ENCODE data around the gene RIPPLY1. TPM values are rescaled to one million over a fixed set of nuclear protein-coding genes. Genes with fewer than 3 reads are reported as not detected.
A peak's percentile ranks its signal among the peaks of the same experiment; 100 is the strongest.

RIPPLY1 gene
- total and polyA plus RNA-seq, 8 donors: not detected

DNA sequence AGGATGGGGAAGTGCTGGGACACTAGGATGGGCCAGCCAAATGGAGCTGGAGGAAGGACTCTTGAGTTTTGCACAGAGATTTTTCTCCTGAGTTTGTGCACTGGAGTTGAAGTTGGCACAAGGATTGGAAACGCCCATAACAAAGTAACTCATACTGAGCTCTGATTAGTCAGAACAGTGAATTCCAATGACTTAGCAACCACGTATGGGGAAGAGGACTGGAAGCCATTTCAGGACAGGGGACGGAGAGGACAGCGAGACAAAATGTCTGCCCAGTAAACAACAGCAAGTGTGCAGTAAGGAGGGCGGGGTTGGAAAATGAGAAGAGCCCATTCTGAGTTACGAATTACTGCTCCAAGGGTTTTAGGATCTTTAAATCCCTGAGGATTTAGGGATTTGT lies 5.9 kb downstream of the RIPPLY1 start:
- H3K27me3 ChIP-seq: peaks cover 0 to 20% (median 0%) of the 10 kb centered on the region in 3 donors
- H3K4me1 ChIP-seq: peaks cover 0 to 11% (median 4%) of the 10 kb centered on the region in 4 donors
- 64 to 82% (median 73%) methylated on average over 6 of the region's 6 CpGs for WGBS, 5 donors
- intact Hi-C loops (cut with DNase I; ENCODE audit: low total_unique reads): no loop called here
- H3K36me3 ChIP-seq: no peaks in the 10 kb centered on the region
- no peak overlapping the region for H3K27ac ChIP-seq
- no peak for DNase-seq
- no peak overlapping the region for H3K4me3 ChIP-seq
- H3K9me3 ChIP-seq: no peaks in the 10 kb centered on the region
- TF ChIP-seq POLR2A (IDR thresholded peaks at IDR 0.05) (no peak), EP300 (IDR thresholded peaks at IDR 0.05) (no peak), POLR2AphosphoS5 (IDR thresholded peaks at IDR 0.05) (no peak)
- TF ChIP-seq, protein P1, sequence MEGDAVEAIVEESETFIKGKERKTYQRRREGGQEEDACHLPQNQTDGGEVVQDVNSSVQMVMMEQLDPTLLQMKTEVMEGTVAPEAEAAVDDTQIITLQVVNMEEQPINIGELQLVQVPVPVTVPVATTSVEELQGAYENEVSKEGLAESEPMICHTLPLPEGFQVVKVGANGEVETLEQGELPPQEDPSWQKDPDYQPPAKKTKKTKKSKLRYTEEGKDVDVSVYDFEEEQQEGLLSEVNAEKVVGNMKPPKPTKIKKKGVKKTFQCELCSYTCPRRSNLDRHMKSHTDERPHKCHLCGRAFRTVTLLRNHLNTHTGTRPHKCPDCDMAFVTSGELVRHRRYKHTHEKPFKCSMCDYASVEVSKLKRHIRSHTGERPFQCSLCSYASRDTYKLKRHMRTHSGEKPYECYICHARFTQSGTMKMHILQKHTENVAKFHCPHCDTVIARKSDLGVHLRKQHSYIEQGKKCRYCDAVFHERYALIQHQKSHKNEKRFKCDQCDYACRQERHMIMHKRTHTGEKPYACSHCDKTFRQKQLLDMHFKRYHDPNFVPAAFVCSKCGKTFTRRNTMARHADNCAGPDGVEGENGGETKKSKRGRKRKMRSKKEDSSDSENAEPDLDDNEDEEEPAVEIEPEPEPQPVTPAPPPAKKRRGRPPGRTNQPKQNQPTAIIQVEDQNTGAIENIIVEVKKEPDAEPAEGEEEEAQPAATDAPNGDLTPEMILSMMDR (IDR thresholded peaks at IDR 0.05): no peak

DNA sequence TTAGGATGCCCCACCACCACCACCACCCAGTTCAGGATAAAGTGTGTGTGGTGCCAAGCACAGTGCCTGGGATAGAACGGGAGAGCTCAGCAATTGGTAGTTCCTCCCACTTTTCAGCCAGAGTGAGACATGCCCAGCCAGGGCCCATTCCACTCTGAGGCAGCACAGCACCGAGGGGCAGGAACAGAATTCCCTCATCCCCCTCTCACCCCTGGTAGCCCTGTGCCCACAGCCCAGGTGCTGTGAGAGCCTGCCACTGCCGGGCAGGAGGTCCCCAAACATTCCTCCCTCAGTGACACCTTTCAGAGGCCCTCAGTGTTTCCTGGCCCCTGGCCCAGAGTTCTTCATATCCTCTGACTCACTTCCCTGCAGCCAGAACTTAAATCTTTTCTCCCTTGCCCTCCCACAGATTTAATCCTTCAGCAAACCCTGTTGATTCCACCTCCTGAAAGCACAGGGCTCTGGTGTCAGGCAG lies 8.1 kb downstream of the RIPPLY1 start:
- TF ChIP-seq POLR2A (IDR thresholded peaks at IDR 0.05): no peak
- no peak for TF ChIP-seq EP300 (IDR thresholded peaks at IDR 0.05)
- TF ChIP-seq, protein P1 (IDR thresholded peaks at IDR 0.05): no peak
- TF ChIP-seq POLR2AphosphoS5 (IDR thresholded peaks at IDR 0.05): no peak
- 0 to 46% (median 38%) methylated on average over 1 to 3 of the region's 3 CpGs for WGBS, 5 donors
- H3K27ac ChIP-seq: peak overlapping the region in 1 of 5 donors; percentile 27

DNA sequence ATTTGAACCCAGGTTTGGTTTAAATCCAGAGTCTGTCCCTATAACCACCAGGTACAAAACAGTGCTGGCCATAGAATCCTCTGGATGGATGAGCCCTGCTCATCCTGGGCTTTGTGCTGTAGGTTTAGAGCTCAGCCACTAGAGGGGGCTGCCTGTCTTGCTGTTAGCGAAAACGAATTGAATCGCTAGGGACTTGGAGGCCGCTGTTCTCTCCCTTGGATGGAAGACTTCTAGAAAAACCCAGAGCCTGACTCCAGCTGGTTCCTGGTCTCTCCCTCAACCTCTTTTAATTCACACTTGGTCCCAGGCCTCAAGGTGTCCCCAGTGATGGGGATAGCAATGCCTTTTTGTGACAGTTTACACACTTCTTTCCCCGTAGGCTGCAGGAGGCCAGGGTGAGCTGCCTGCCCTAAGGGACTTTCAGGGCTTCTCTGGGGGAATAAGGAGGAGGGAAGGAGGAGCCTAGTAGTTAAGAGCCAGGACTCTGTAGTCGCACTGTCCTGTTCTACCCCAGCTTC lies 8.7 kb downstream of the RIPPLY1 start:
- peaks cover 0 to 15% (median 0%) of the 10 kb centered on the region in 3 donors for H3K27me3 ChIP-seq
- TF ChIP-seq POLR2A (IDR thresholded peaks at IDR 0.05) (no peak), POLR2AphosphoS5 (IDR thresholded peaks at IDR 0.05) (no peak)
- TF ChIP-seq, protein P1 (IDR thresholded peaks at IDR 0.05): peak in 5 of 7 experiments; percentile 24 to 71 (median 55)
- no peaks in the 10 kb centered on the region for H3K36me3 ChIP-seq
- H3K4me1 ChIP-seq: peaks cover 0 to 11% (median 4%) of the 10 kb centered on the region in 4 donors
- DNase-seq: peak; percentile 56 to 86
- no peak overlapping the region for H3K4me3 ChIP-seq
- peak overlapping the region in 1 of 5 donors; percentile 27 for H3K27ac ChIP-seq
- intact Hi-C loops (cut with DNase I; ENCODE audit: low total_unique reads): no loop called here
- no peaks in the 10 kb centered on the region for H3K9me3 ChIP-seq
- 17 to 30% (median 24%) methylated on average over 5 to 6 of the region's 6 CpGs for WGBS, 5 donors

More for the DNA sequence above, 8.1 kb downstream of the RIPPLY1 start:
- intact Hi-C loops (cut with DNase I; ENCODE audit: low total_unique reads): no loop called here
- Histone ChIP-seq H3K4me3 (no peak overlapping the region), H3K4me1 (peaks cover 0 to 11% (median 4%) of the 10 kb centered on the region in 4 donors), H3K36me3 (no peaks in the 10 kb centered on the region), H3K9me3 (no peaks in the 10 kb centered on the region), H3K27me3 (peaks cover 0 to 14% (median 0%) of the 10 kb centered on the region in 3 donors)
- peak in 1 of 2 donors; percentile 26 for DNase-seq

DNA sequence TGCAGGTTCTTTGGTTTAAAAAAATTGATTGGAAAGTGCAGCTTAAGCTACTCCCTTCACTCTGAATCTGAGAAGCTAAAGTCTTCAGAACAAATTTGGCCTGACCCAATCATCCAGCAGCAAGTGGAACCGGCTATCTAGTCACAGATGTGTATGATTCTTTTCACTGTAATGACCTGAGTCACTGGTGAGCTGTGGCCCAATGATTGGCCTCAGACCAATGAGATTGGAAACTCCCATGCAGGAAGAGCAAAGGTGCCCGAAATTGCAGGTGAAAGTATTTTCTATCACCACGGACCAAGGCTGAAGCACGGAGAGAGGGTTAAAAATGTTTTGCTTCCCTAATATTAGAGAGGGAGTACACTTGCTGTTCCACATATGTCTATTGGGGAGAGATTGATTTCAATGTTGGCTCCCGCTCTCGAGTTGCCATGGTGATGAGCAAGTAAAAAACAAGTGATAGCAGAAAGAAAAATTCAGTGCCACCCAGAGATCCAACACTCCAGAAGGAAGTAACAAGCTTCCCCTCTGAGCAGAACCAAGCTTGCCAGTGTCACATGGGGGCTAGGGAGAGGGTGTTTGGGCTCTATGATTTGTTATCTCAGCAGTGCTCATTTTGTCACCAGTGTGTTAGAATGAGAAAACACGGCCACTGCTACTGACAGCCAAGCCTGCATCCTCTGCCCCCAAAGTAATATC lies 11.2 kb downstream of the RIPPLY1 start:
- intact Hi-C loops (cut with DNase I; ENCODE audit: low total_unique reads): no loop called here
- Histone ChIP-seq H3K27ac (no peak overlapping the region), H3K4me3 (no peak overlapping the region), H3K9me3 (peaks cover 0 to 7% (median 0%) of the 10 kb centered on the region in 4 donors), H3K27me3 (peaks cover 0 to 20% (median 0%) of the 10 kb centered on the region in 3 donors), H3K4me1 (peaks cover 0 to 11% (median 4%) of the 10 kb centered on the region in 4 donors), H3K36me3 (no peaks in the 10 kb centered on the region)
- TF ChIP-seq, protein P1 (IDR thresholded peaks at IDR 0.05): no peak
- TF ChIP-seq EP300 (IDR thresholded peaks at IDR 0.05): no peak
- TF ChIP-seq POLR2A (IDR thresholded peaks at IDR 0.05): no peak
- no peak for TF ChIP-seq POLR2AphosphoS5 (IDR thresholded peaks at IDR 0.05)
- no peak for DNase-seq
- WGBS, 5 donors: 58 to 70% (median 67%) methylated on average over 7 of the region's 7 CpGs

All from stomach (tissue), 9 donors.